GM20000 (cell line): Measurements from ENCODE around the gene DYNLL1.

Experiments
- DNase-seq: peaks from one replicate; pipeline ENCODE4 v3.0.0; 2012; ENCODE audit warnings: low spot score
- CTCF ChIP-seq: IDR thresholded peaks from 2 replicates; pipeline ENCODE4 v1.5.1; 2012; ENCODE audit warnings: mild to moderate bottlenecking, control low read depth; ENCODE audit errors: extremely low read depth, missing control alignments

DYNLL1 gene

DNA sequence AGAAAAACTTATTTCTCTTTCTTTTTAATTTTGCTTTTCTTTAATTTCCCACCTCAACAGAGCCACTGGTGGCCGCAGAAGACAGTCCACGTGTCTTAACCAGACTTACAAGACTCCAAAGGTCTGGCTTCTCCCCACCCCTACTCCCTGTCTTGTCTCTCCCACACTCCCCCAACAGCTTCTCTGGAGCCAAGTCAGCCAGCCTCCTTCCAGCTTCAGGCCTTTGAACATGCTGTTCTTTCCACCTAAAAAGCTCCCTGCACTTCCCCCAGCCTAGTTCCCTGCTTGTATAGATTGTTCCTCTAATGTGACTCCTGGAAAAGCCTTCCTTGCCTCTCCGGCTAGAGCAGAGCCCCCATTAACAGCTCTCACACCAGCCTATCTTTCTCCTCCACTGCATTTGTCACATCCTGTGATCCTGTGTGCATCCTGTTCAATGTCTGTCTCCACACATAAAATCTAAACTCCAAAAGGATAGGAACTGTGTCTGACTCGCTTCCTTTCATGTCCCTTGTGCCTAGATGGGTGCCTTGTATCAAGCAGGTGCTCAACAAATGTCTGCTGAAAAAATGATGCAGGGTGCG lies 7.8 kb upstream of the DYNLL1 start:
- DNase-seq, result no peak

DNA sequence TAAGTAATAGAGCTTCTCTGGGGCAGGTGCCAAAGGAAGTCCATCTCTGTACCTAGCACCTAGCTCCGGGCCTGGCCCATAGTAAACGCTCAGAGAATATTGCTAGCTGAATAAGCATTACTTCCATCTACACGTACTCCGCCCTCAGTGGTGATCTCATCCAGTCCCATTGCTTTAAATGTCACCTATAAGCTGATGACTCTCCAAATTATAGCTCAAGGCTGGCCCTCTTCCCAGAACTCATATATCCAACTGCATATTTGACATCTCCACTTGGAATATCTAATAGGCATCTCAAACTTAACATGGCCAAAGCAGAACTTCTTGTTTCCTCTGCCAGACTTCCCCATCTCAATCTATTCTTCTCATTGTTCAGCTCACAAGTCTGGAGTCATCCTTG lies 6.9 kb upstream of the DYNLL1 start:
- no peak for TF ChIP-seq CTCF
- DNase-seq, result no peak

More for the DNA sequence above, 7.8 kb upstream of the DYNLL1 start:
- no peak for TF ChIP-seq CTCF

GRCh38 chr12:120490325-120490724 lies 5.6 kb upstream of the DYNLL1 start:
- no peak for TF ChIP-seq CTCF
- DNase-seq, result no peak

GRCh38 chr12:120490833-120491512 lies 4.9 kb upstream of the DYNLL1 start:
- no peak for DNase-seq
- no peak for TF ChIP-seq CTCF

DNA sequence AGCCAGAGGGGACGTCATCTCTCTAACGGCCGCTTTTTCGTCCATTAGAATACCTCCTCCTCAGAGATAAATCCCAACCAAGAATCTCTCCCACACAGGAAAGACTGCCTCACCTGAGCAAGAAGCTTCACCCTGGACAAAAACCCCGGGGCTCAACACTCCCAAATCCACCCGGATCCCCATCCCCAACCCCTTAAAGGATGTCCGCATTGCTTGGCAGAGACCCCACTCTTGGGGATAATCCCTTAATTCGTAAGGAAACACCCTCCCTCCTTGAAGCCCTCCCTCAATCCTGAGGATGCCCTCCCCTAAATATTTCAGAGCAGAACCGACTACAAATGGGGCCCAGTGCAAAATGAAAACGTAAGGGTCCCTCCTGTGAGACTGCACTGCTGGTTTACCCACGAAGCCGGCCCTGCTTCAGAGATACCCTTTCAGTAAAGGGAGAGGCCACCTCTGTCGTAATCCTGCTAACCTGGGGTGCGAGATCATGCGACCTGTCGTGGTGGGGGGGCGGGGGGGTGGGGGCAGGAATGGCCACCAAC lies 655 bp upstream of the DYNLL1 start:
- no peak for TF ChIP-seq CTCF
- DNase-seq, result no peak

- no peak for TF ChIP-seq CTCF
- peak; percentile 68 for DNase-seq
These were observed 764 bp downstream of the DYNLL1 start for GRCh38 chr12:120496413-120497340.
